ENCODE data around the gene RNF149.

The RNF149 gene

GRCh38 chr2:101307950-101308431 is 510 bp downstream of the RNF149 start:
- CTCF ChIA-PET = interaction anchor here (0.6 to 1.6 kb wide), 2 partner anchors 34 to 78 kb away, joined by 3 to 5 read pairs; no protein-coding TSS in a partner anchor
- no peak for TF ChIP-seq CTCF (conservative IDR thresholded peaks at IDR 0.05; ENCODE audit: low read depth)
- DNase-seq (ENCODE audit: low spot score) = peak; percentile 20
- peak overlapping the region; percentile 85 for H3K27ac ChIP-seq
- POLR2A ChIA-PET (ENCODE audit: low non-redundant PET) = interaction anchor here (0.6 to 1.7 kb wide), 2 partner anchors 20 to 381 kb away, joined by 5 to 11 read pairs; no protein-coding TSS in a partner anchor

GRCh38 chr2:101307503-101307902 is 998 bp downstream of the RNF149 start:
- H3K27ac ChIP-seq = peak overlapping the region; percentile 85
- TF ChIP-seq CTCF (conservative IDR thresholded peaks at IDR 0.05; ENCODE audit: low read depth) = no peak
- DNase-seq (ENCODE audit: low spot score) = peak; percentile 23
- ChIA-PET POLR2A (ENCODE audit: low non-redundant PET) (no interaction called here), CTCF (interaction anchor here (1.6 kb wide), 1 partner anchor 35 kb away, joined by 5 read pairs; no protein-coding TSS in a partner anchor)

- peak overlapping the region; percentile 64 for H3K27ac ChIP-seq
- ChIA-PET POLR2A (ENCODE audit: low non-redundant PET) (interaction anchor here (0.7 to 0.8 kb wide), 2 partner anchors 90 to 575 kb away, joined by 3 read pairs; no protein-coding TSS in a partner anchor), CTCF (no interaction called here)
- DNase-seq (ENCODE audit: low spot score) = no peak
- TF ChIP-seq CTCF (conservative IDR thresholded peaks at IDR 0.05; ENCODE audit: low read depth) = no peak
Observed at GRCh38 chr2:101306410-101306809, 2.1 kb downstream of the RNF149 start.

- CTCF ChIA-PET = no interaction called here
- H3K27ac ChIP-seq = no peak overlapping the region
- TF ChIP-seq CTCF (conservative IDR thresholded peaks at IDR 0.05; ENCODE audit: low read depth) = no peak
- DNase-seq (ENCODE audit: low spot score) = peak; percentile 55
- POLR2A ChIA-PET (ENCODE audit: low non-redundant PET) = no interaction called here
Observed at GRCh38 chr2:101305492-101306078, 2.9 kb downstream of the RNF149 start.

GRCh38 chr2:101305035-101305434 is 3.5 kb downstream of the RNF149 start:
- no peak overlapping the region for H3K27ac ChIP-seq
- ChIA-PET CTCF (no interaction called here), POLR2A (ENCODE audit: low non-redundant PET) (no interaction called here)
- no peak for TF ChIP-seq CTCF (conservative IDR thresholded peaks at IDR 0.05; ENCODE audit: low read depth)
- DNase-seq (ENCODE audit: low spot score) = no peak

- H3K27ac ChIP-seq = no peak overlapping the region
- no peak for TF ChIP-seq CTCF (conservative IDR thresholded peaks at IDR 0.05; ENCODE audit: low read depth)
- CTCF ChIA-PET = interaction anchor here (0.6 kb wide), 1 partner anchor 39 kb away, joined by 3 read pairs; no protein-coding TSS in a partner anchor
Observed at GRCh38 chr2:101303688-101304087, 4.8 kb downstream of the RNF149 start.

More at GRCh38 chr2:101303688-101304087, 4.8 kb downstream of the RNF149 start:
- no peak for DNase-seq (ENCODE audit: low spot score)
- POLR2A ChIA-PET (ENCODE audit: low non-redundant PET) = no interaction called here

Data from RWPE1 (cell line).